HEK293T (cell line): ENCODE data around the gene NME1.

ENCODE experiments used
- CTCF ChIA-PET: fragments of 350-600 bp; formaldehyde crosslinking; extraction: SDS; loops from one replicate; lab custom pipeline; 2021; ENCODE audit warnings: antibody characterized with exemption, inconsistent platforms; lab: Yijun Ruan, JAX
- POLR2A ChIA-PET: fragments of 350-600 bp; formaldehyde crosslinking; extraction: SDS; loops from one replicate; lab custom pipeline; 2020; ENCODE audit warnings: antibody characterized with exemption, inconsistent platforms; lab: Yijun Ruan, JAX
- DNase-seq: peaks from one replicate; pipeline ENCODE4 v3.0.0; 2012; ENCODE audit warnings: mixed read lengths; ENCODE audit errors: extremely low spot score
- ARNT ChIP-seq: fragments of 450-650 bp; IDR thresholded peaks from 2 replicates; pipeline ENCODE4 v1.6.1; 2017; ENCODE audit warnings: mild to moderate bottlenecking
- BHLHE40 ChIP-seq: fragments of 450-650 bp; IDR thresholded peaks from 2 replicates; pipeline ENCODE4 v1.6.1; 2016; ENCODE audit warnings: mild to moderate bottlenecking, moderate library complexity, borderline replicate concordance
- CTBP1 ChIP-seq: fragments of 450-650 bp; IDR thresholded peaks from 2 replicates; pipeline ENCODE4 v1.6.1; 2016; ENCODE audit warnings: borderline replicate concordance
- ELF4 ChIP-seq: fragments of 450-650 bp; IDR thresholded peaks from 2 replicates; pipeline ENCODE4 v1.6.1; 2017; ENCODE audit warnings: antibody characterized with exemption
- FOXA1 ChIP-seq: fragments of 450-650 bp; IDR thresholded peaks from 2 replicates; pipeline ENCODE4 v1.6.1; 2016; ENCODE audit warnings: mild to moderate bottlenecking
- FOXK2 ChIP-seq: fragments of 450-650 bp; IDR thresholded peaks from 2 replicates; pipeline ENCODE4 v1.6.1; 2016; ENCODE audit warnings: mild to moderate bottlenecking
- FOXM1 ChIP-seq: fragments of 450-650 bp; IDR thresholded peaks from 2 replicates; pipeline ENCODE4 v1.6.1; 2017; ENCODE audit warnings: mild to moderate bottlenecking, borderline replicate concordance
- HDGF ChIP-seq: fragments of 450-650 bp; IDR thresholded peaks from 2 replicates; pipeline ENCODE4 v1.6.1; 2017; ENCODE audit warnings: antibody characterized with exemption, borderline replicate concordance
- L3MBTL2 ChIP-seq: fragments of 450-650 bp; conservative IDR thresholded peaks from 2 replicates; pipeline ENCODE4 v1.6.1; 2016; ENCODE audit warnings: mild to moderate bottlenecking
- LEF1 ChIP-seq: fragments of 450-650 bp; IDR thresholded peaks from 2 replicates; pipeline ENCODE4 v1.6.1; 2017; ENCODE audit warnings: mild to moderate bottlenecking, borderline replicate concordance
- NFRKB ChIP-seq: fragments of 450-650 bp; IDR thresholded peaks from 2 replicates; pipeline ENCODE4 v1.6.1; 2016; ENCODE audit warnings: mild to moderate bottlenecking, moderate library complexity
- PKNOX1 ChIP-seq: fragments of 450-650 bp; IDR thresholded peaks from 2 replicates; pipeline ENCODE4 v1.6.1; 2016
- SP1 ChIP-seq: fragments of 450-650 bp; IDR thresholded peaks from 2 replicates; pipeline ENCODE4 v1.6.1; 2017
- SUZ12 ChIP-seq: fragments of 450-650 bp; IDR thresholded peaks from 2 replicates; pipeline ENCODE4 v1.6.1; 2016; ENCODE audit warnings: mild to moderate bottlenecking
- TARDBP ChIP-seq: fragments of 450-650 bp; IDR thresholded peaks from 2 replicates; pipeline ENCODE4 v1.6.1; 2016
- ZNF384 ChIP-seq: fragments of 450-650 bp; IDR thresholded peaks from 2 replicates; pipeline ENCODE4 v1.6.1; 2016

The NME1 gene

GRCh38 chr17:51144266-51145022 lies 8.9 kb upstream of the NME1 start:
- TF ChIP-seq LEF1 (no peak), PKNOX1 (peak; percentile 54), SUZ12 (no peak), ZNF384 (peak; percentile 68; the same call in 1 of the 2 replicates), TARDBP (no peak), FOXM1 (no peak)

GRCh38 chr17:51147650-51148049 lies 5.7 kb upstream of the NME1 start:
- POLR2A ChIA-PET: interaction anchor here (2.8 kb wide), 1 partner anchor 27 kb away, joined by 12 read pairs; the partner anchor contains the start of gene SPAG9
- TF ChIP-seq BHLHE40: no peak
- no peak for TF ChIP-seq ELF4
- no peak for TF ChIP-seq PKNOX1
- no peak for TF ChIP-seq CTBP1
- no peak for TF ChIP-seq TARDBP
- TF ChIP-seq SUZ12: no peak
- TF ChIP-seq ZNF384: no peak
- TF ChIP-seq FOXM1: no peak
- no peak for TF ChIP-seq L3MBTL2
- no peak for TF ChIP-seq FOXA1
- TF ChIP-seq NFRKB: no peak
- no peak for DNase-seq
- CTCF ChIA-PET: no interaction called here

More at GRCh38 chr17:51144266-51145022, 8.9 kb upstream of the NME1 start:
- CTCF ChIA-PET: no interaction called here
- POLR2A ChIA-PET: no interaction called here
- no peak for DNase-seq

GRCh38 chr17:51149163-51149562 lies 4.2 kb upstream of the NME1 start:
- no peak for DNase-seq
- TF ChIP-seq ARNT (no peak), L3MBTL2 (no peak), LEF1 (no peak), ZNF384 (no peak), SP1 (no peak), NFRKB (no peak), TARDBP (no peak), FOXK2 (no peak), PKNOX1 (no peak), HDGF (no peak), SUZ12 (no peak), CTBP1 (no peak), FOXM1 (no peak), ELF4 (no peak)
- ChIA-PET CTCF (no interaction called here), POLR2A (no interaction called here)

- CTCF ChIA-PET: no interaction called here
- no peak for DNase-seq
- no peak for TF ChIP-seq SUZ12
- TF ChIP-seq ELF4: no peak
- no peak for TF ChIP-seq ARNT
- TF ChIP-seq FOXK2: no peak
- TF ChIP-seq NFRKB: no peak
- no peak for TF ChIP-seq LEF1
- no peak for TF ChIP-seq FOXM1
- no peak for TF ChIP-seq BHLHE40
- TF ChIP-seq TARDBP: no peak
- TF ChIP-seq ZNF384: no peak
- no peak for TF ChIP-seq L3MBTL2
- no peak for TF ChIP-seq CTBP1
- TF ChIP-seq HDGF: no peak
- no peak for TF ChIP-seq PKNOX1
- POLR2A ChIA-PET: interaction anchor here (4.6 kb wide), 1 partner anchor 29 kb away, joined by 60 read pairs; the partner anchor contains the start of gene SPAG9
Measured at GRCh38 chr17:51150932-51151331, 2.4 kb upstream of the NME1 start.

- TF ChIP-seq NFRKB (no peak), ZNF384 (no peak), PKNOX1 (no peak), CTBP1 (no peak), ELF4 (no peak), BHLHE40 (no peak), LEF1 (no peak), SP1 (no peak), L3MBTL2 (no peak), ARNT (no peak), TARDBP (no peak), FOXA1 (no peak)
- DNase-seq: no peak
- CTCF ChIA-PET: interaction anchor here (0.7 to 1.5 kb wide), 11 partner anchors 10 to 406 kb away, joined by 3 to 9 read pairs (median 5); partner anchors contain the start of gene SPAG9
Measured at GRCh38 chr17:51152766-51153209, 571 bp upstream of the NME1 start.

More at GRCh38 chr17:51152766-51153209, 571 bp upstream of the NME1 start:
- POLR2A ChIA-PET: interaction anchor here (0.7 to 4.6 kb wide), 16 partner anchors 9 to 433 kb away, joined by 3 to 60 read pairs (median 4); partner anchors contain the start of genes LUC7L3, NME2, SPAG9 and TOB1
